Measurements from ENCODE around the gene CLRN2.

DNA sequence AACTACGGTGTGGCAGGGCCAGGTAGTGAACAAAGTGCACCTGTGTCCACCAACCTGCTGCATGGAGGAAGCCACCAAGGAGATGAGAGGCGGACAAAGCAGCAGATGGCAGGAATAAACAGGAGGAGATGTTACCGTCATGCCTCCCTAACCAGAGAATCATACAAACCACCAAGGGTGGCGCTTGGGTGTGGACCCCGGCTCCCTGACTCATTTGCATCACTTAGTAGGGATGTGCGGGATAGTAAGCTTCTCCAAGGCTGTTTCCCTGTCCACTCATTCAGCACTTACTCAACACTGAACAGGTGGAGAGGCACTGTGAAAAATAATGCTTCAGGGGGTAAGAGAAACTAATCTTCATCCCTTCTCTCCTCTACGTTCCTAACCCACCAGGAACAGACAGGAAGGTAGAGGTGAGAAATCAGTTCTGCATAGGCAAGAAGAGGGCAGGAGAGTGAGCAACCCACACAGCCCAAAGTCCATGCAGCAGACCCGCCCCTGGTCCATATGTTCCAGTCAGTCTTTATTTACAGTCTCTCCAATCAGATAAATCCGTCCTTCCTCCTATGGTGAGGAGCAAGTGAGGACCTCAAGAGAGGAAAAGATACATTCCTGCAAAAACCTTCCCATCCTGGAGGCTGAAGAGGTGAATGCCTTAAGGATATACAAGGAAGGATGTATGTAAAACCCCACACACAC, 37.0 kb upstream of the CLRN2 start:
- TF ChIP-seq CTCF (IDR thresholded peaks at IDR 0.05; ENCODE audit: extremely low read depth in 1 of 2, insufficient read depth in 1 of 2, low read depth in 1 of 2, low read length in 2 of 2), result no peak
- no peak for TF ChIP-seq MAX (IDR thresholded peaks at IDR 0.05; ENCODE audit: insufficient read depth, insufficient read length)
- no peak for TF ChIP-seq EZH2 (IDR thresholded peaks at IDR 0.05; ENCODE audit: borderline replicate concordance, low read depth, low read length, severe bottlenecking)
- no peak for TF ChIP-seq GATA2 (IDR thresholded peaks at IDR 0.05; ENCODE audit: insufficient read depth, insufficient read length, low read depth, low read length)
- TF ChIP-seq MYC (IDR thresholded peaks at IDR 0.05; ENCODE audit: low read depth, low read length), result no peak
